ENCODE results near the gene MRPL40. TPM values are rescaled to one million over a fixed set of nuclear protein-coding genes. Genes with fewer than 3 reads are reported as not detected.

Gene MRPL40
- total and polyA plus RNA-seq, 2 of the 13 experiments (the other 11 are each of a cell fraction or from before 2014, with no cell fraction given), result 42.7 to 79.7 TPM

GRCh38 chr22:19393704-19394103, 38.6 kb upstream of the MRPL40 start (continued):
- no peak for TF ChIP-seq ZFP90 (CRISPR knock-in tag; IDR thresholded peaks at IDR 0.05; ENCODE audit: borderline replicate concordance)
- no peak for TF ChIP-seq SOX5 (CRISPR knock-in tag; IDR thresholded peaks at IDR 0.05; ENCODE audit: borderline replicate concordance)
- no peak for TF ChIP-seq ZNF329 (CRISPR knock-in tag; IDR thresholded peaks at IDR 0.05; ENCODE audit: low read depth)
- no peak for TF ChIP-seq ZNF775 (CRISPR knock-in tag; IDR thresholded peaks at IDR 0.05; ENCODE audit: borderline replicate concordance)
- no peak for TF ChIP-seq PLSCR1 (CRISPR knock-in tag; IDR thresholded peaks at IDR 0.05; ENCODE audit: borderline replicate concordance)
- TF ChIP-seq ZNF18 (CRISPR knock-in tag; IDR thresholded peaks at IDR 0.05; ENCODE audit: insufficient replicate concordance), result no peak
- no peak for TF ChIP-seq ZSCAN25 (CRISPR knock-in tag; IDR thresholded peaks at IDR 0.05)
- no peak for TF ChIP-seq ZNF749 (CRISPR knock-in tag; IDR thresholded peaks at IDR 0.05; ENCODE audit: borderline replicate concordance)

- BruUV-seq (replicated peaks), result no TSS peak
- no peak overlapping the region for H3K4me3 ChIP-seq (replicated peaks in 1 of 3; ENCODE audit: insufficient read depth in 1 of 3, low read depth in 2 of 3, low read length in 3 of 3)
- no peaks in the 10 kb centered on the region for H4K20me1 ChIP-seq (ENCODE audit: insufficient read depth, low read length)
- no peak for TF ChIP-seq ZZZ3 (CRISPR knock-in tag; IDR thresholded peaks at IDR 0.05; ENCODE audit: borderline replicate concordance)
- no peak for TF ChIP-seq DR1 (CRISPR knock-in tag; IDR thresholded peaks at IDR 0.05)
- TF ChIP-seq KLF9 (CRISPR knock-in tag; IDR thresholded peaks at IDR 0.05; ENCODE audit: low read depth), result no peak
- no peak for TF ChIP-seq ZKSCAN8 (CRISPR knock-in tag; IDR thresholded peaks at IDR 0.05; ENCODE audit: borderline replicate concordance)
- TF ChIP-seq YY1 (IDR thresholded peaks at IDR 0.05; ENCODE audit: insufficient read depth, insufficient replicate concordance, low read depth, low read length), result no peak
- TF ChIP-seq ZNF20 (CRISPR knock-in tag; IDR thresholded peaks at IDR 0.05), result no peak
- TF ChIP-seq BORCS8-MEF2B (CRISPR knock-in tag; IDR thresholded peaks at IDR 0.05), result no peak
- no peak for TF ChIP-seq ZBTB21 (CRISPR knock-in tag; IDR thresholded peaks at IDR 0.05)
- no peak for TF ChIP-seq CREM (IDR thresholded peaks at IDR 0.05)
- TF ChIP-seq CREM (CRISPR knock-in tag; IDR thresholded peaks at IDR 0.05), result no peak
- no peak for TF ChIP-seq ZBTB33 (CRISPR knock-in tag; IDR thresholded peaks at IDR 0.05)
- TF ChIP-seq ZBTB7B (CRISPR knock-in tag; IDR thresholded peaks at IDR 0.05), result no peak
These were observed 37.9 kb upstream of the MRPL40 start for GRCh38 chr22:19394274-19395050.

More at GRCh38 chr22:19394274-19395050, 37.9 kb upstream of the MRPL40 start:
- no peak overlapping the region for H3K9ac ChIP-seq (ENCODE audit: insufficient read depth, low read depth, low read length)
- CTCF ChIA-PET (ENCODE audit: low intra/inter-chr PET ratio, low total read pairs), result no interaction called here
- ATAC-seq, result no peak
- FAIRE-seq, result no peak
- no peak overlapping the region for H3K4me2 ChIP-seq (ENCODE audit: low read depth, low read length)
- H3K27me3 ChIP-seq (ENCODE audit: control insufficient read depth in 1 of 2, insufficient read depth in 2 of 2, low read length in 2 of 2), result no peaks in the 10 kb centered on the region
- no peak overlapping the region for H2AFZ ChIP-seq (ENCODE audit: low read length)
- no peaks in the 10 kb centered on the region for H3K9me3 ChIP-seq (ENCODE audit: low read length)
- H3K36me3 ChIP-seq (replicated peaks in 1 of 2; ENCODE audit: control insufficient read depth in 1 of 2, insufficient read depth in 2 of 2, low read length in 2 of 2), result peaks cover 29 to 89% of the 10 kb centered on the region in 2 experiments
- H3K27ac ChIP-seq (ENCODE audit: extremely low read length, insufficient read depth, low read length), result no peak overlapping the region
- 100% methylated on average over 8 of the region's 8 CpGs for WGBS (ENCODE audit: low lambda C conversion rate)
- in situ Hi-C loops (cut with HindIII; ENCODE audit: extremely low pct_ligation_motif_present, low pct_unique_long_range_greater_than_20kb), result no loop called here
- no peaks in the 10 kb centered on the region for H3K79me2 ChIP-seq (ENCODE audit: insufficient read depth, low read length)
- no peak for DNase-seq (ENCODE audit: low spot score)
- intact Hi-C loops (cut with micrococcal nuclease; ENCODE audit: unreplicated experiment), result no loop called here
- H3K4me1 ChIP-seq (ENCODE audit: insufficient read depth, low read length), result no peaks in the 10 kb centered on the region
- POLR2A ChIA-PET, result no interaction called here
